ENCODE results near the gene KLC3.

DNA sequence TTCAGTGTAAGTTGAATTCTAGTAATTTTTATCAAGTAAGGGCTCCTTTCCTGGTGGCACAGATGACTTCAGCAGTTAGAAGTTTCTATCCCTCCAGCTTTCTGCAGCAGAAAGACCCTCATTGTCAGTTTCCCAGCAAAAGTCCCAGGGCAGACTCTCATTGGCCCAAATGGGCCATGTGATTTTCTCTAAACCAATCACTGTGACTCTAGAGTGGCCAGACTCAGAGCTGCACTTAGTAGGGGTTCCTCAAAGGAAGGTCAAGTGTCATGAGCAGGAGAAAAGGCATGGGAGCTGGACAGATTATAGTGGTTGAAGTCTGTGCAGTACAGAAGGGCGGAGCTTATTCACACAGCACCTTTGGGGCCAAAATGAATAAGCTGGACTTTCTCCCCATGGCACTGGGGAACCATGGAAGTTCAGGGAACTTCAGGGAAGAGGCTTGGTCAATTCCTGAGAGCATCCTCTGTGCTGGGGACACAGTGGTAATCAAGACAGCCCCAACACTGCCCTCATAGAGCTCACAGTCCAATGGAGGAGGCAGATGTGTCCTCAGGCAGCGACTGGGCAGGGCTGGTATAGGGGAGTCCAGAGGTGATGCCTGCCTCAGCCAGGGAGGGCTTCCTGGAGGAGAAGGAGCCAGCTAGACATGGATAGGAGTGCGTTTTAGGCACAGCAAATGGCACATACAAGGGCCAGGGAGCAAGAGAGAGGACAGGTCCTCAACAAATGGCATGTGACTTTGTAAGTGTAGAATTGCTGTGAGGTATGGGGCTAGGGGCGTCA is 36.2 kb upstream of the KLC3 start:
- TF ChIP-seq, protein P1, sequence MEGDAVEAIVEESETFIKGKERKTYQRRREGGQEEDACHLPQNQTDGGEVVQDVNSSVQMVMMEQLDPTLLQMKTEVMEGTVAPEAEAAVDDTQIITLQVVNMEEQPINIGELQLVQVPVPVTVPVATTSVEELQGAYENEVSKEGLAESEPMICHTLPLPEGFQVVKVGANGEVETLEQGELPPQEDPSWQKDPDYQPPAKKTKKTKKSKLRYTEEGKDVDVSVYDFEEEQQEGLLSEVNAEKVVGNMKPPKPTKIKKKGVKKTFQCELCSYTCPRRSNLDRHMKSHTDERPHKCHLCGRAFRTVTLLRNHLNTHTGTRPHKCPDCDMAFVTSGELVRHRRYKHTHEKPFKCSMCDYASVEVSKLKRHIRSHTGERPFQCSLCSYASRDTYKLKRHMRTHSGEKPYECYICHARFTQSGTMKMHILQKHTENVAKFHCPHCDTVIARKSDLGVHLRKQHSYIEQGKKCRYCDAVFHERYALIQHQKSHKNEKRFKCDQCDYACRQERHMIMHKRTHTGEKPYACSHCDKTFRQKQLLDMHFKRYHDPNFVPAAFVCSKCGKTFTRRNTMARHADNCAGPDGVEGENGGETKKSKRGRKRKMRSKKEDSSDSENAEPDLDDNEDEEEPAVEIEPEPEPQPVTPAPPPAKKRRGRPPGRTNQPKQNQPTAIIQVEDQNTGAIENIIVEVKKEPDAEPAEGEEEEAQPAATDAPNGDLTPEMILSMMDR (IDR thresholded peaks at IDR 0.05), result no peak
- TF ChIP-seq EZH2 (IDR thresholded peaks at IDR 0.05; ENCODE audit: borderline replicate concordance, insufficient read depth, low read depth, low read length, poor library complexity, severe bottlenecking), result no peak

Data from B cell (primary cell).